Loucy (cell line): ENCODE data around the gene PPP3CA.

Source experiments
- EZH2phosphoT487 ChIP-seq: fragments of 200-600 bp; IDR thresholded peaks from 2 replicates; pipeline ENCODE4 v1.6.1; 2018; ENCODE audit warnings: antibody characterized with exemption, mild to moderate bottlenecking, moderate library complexity, borderline replicate concordance
- TF ChIP-seq, protein P1 (sequence below): fragments of 200-600 bp; sonication (generic); conservative IDR thresholded peaks from 2 replicates; pipeline ENCODE4 v1.5.1; 2014; ENCODE audit warnings: mild to moderate bottlenecking, antibody characterized with exemption, low read length

DNA sequence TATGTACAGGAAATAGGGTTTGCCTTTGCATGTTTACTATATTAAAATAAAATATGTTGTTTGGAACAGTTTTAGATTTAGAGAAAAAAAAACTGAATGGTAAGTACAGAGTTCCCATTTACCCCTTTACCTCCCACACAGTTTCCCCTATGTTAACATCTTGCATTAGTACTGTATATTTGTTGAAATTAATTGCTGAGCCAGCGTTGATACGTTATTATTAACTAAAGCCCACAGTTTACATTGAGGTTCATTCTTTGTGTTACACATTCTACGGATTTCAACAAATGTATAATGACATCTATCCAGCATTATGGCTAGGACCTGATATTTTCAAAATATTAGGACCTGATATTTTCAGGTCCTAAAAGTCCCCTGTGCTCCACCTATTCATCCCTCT is 70.7 kb downstream of the PPP3CA start:
- TF ChIP-seq, protein P1, sequence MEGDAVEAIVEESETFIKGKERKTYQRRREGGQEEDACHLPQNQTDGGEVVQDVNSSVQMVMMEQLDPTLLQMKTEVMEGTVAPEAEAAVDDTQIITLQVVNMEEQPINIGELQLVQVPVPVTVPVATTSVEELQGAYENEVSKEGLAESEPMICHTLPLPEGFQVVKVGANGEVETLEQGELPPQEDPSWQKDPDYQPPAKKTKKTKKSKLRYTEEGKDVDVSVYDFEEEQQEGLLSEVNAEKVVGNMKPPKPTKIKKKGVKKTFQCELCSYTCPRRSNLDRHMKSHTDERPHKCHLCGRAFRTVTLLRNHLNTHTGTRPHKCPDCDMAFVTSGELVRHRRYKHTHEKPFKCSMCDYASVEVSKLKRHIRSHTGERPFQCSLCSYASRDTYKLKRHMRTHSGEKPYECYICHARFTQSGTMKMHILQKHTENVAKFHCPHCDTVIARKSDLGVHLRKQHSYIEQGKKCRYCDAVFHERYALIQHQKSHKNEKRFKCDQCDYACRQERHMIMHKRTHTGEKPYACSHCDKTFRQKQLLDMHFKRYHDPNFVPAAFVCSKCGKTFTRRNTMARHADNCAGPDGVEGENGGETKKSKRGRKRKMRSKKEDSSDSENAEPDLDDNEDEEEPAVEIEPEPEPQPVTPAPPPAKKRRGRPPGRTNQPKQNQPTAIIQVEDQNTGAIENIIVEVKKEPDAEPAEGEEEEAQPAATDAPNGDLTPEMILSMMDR: no peak
- TF ChIP-seq EZH2phosphoT487: no peak
